Activated B cell treated with CpG ODN at 0.5 μM for 24 hours (primary cell): ENCODE results near the gene EDA. TPM values are rescaled to one million over a fixed set of nuclear protein-coding genes. Genes with fewer than 3 reads are reported as not detected.

Experiments used
- ATAC-seq: fragments of 200-7000 bp; cut with Tn5 transposase; one replicate; pipeline ENCODE4 v1.10.0; 2021; ENCODE audit warnings: low read depth, mild to moderate bottlenecking, moderate library complexity
- CTCF ChIA-PET: fragments of 350-600 bp; sonication (Branson Sonifier 250); formaldehyde crosslinking; loops from one replicate; lab custom pipeline; 2021; ENCODE audit warnings: antibody characterized with exemption; lab: Charles Lee
- POLR2A ChIA-PET: fragments of 350-600 bp; sonication (Branson Sonifier 250); formaldehyde crosslinking; loops from one replicate; lab custom pipeline; 2021; ENCODE audit warnings: antibody characterized with exemption; lab: Charles Lee
- DNase-seq: peaks from one replicate; pipeline ENCODE4 v3.0.0; 2022
- H3K27ac Mint-ChIP-seq: one replicate; pipeline ENCODE4 v1.8.0; 2020; ENCODE audit warnings: mixed read lengths
- H3K27me3 Mint-ChIP-seq: one replicate; pipeline ENCODE4 v1.8.0; 2021; ENCODE audit warnings: mixed read lengths
- H3K36me3 Mint-ChIP-seq: one replicate; pipeline ENCODE4 v1.8.0; 2021; ENCODE audit warnings: low read depth, mixed read lengths
- H3K4me1 Mint-ChIP-seq: one replicate; pipeline ENCODE4 v1.8.0; 2021; ENCODE audit warnings: mixed read lengths
- H3K4me3 Mint-ChIP-seq: one replicate; pipeline ENCODE4 v1.8.0; 2020; ENCODE audit warnings: mild to moderate bottlenecking, mixed read lengths
- H3K9me3 Mint-ChIP-seq: one replicate; pipeline ENCODE4 v1.8.0; 2020; ENCODE audit warnings: mixed read lengths
- intact Hi-C: fragments of 100-400 bp; cut with micrococcal nuclease; formaldehyde crosslinking; loops from one replicate; pipeline ENCODE4 v1.15.1; 2024
- total RNA-seq: library from RNA; stranded (reverse); gene quantifications from 2 replicates; pipeline ENCODE4 v1.2.3, GENCODE V29; 2022
- TF ChIP-seq, protein P1 (sequence below): fragments of 200-600 bp; IDR thresholded peaks from one replicate; pipeline ENCODE4 v1.8.0; 2022; ENCODE audit warnings: antibody characterized with exemption, mild to moderate bottlenecking

The EDA gene
- total RNA-seq, 1 donor from 2014 or later, result not detected

DNA sequence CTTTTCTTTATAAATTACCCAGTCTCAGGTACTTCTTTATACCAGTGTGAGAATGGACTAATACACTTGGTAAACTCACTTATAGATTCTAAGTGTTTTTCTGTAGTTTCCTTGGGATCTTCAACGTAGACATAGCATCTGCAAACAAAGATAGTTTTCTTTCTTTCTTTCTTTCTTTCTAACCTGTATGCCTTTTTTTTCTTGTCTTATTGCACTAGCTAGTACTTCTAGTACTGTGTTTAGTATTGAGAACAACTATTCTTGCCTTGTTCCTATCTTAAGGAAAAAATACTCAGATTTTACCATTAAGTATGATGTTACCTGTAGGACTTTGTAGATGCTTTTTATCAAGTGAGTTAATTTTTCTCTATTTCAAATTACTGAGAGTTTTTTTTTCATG, 102.2 kb downstream of the EDA start:
- Mint-ChIP-seq H3K4me3 (no peak overlapping the region), H3K36me3 (no peaks in the 10 kb centered on the region), H3K27me3 (no peaks in the 10 kb centered on the region), H3K27ac (no peak overlapping the region), H3K9me3 (peaks cover 11% of the 10 kb centered on the region), H3K4me1 (no peaks in the 10 kb centered on the region)
- CTCF ChIA-PET, result no interaction called here
- DNase-seq (no peak), ATAC-seq (no peak)
- intact Hi-C loops, result no loop called here
- TF ChIP-seq, protein P1, sequence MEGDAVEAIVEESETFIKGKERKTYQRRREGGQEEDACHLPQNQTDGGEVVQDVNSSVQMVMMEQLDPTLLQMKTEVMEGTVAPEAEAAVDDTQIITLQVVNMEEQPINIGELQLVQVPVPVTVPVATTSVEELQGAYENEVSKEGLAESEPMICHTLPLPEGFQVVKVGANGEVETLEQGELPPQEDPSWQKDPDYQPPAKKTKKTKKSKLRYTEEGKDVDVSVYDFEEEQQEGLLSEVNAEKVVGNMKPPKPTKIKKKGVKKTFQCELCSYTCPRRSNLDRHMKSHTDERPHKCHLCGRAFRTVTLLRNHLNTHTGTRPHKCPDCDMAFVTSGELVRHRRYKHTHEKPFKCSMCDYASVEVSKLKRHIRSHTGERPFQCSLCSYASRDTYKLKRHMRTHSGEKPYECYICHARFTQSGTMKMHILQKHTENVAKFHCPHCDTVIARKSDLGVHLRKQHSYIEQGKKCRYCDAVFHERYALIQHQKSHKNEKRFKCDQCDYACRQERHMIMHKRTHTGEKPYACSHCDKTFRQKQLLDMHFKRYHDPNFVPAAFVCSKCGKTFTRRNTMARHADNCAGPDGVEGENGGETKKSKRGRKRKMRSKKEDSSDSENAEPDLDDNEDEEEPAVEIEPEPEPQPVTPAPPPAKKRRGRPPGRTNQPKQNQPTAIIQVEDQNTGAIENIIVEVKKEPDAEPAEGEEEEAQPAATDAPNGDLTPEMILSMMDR, result no peak
- POLR2A ChIA-PET, result no interaction called here

DNA sequence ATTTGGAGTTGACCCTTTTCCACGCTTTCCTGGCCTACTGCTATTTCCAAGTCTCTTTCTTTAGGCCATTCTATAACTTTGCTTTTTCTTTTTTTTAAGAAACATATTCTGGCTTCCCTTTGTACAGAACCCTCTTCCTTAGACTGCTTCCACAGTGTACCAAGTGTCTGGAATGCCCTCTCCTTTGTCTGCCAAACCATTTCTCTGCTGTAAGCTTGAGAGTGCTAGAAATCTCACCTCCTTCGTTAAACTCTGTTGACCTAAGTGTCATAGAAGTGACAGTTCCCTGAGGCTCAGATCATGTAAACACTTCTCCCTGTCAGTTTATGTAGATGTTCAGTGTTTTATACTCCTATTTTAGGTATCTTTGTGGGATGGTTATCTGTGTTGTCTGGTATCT, 108.4 kb downstream of the EDA start:
- H3K9me3 Mint-ChIP-seq, result peaks cover 5% of the 10 kb centered on the region
- no peaks in the 10 kb centered on the region for H3K4me1 Mint-ChIP-seq
- TF ChIP-seq, protein P1, result no peak
- no peak for DNase-seq
- no peak for ATAC-seq
- no peaks in the 10 kb centered on the region for H3K36me3 Mint-ChIP-seq
- ChIA-PET POLR2A (no interaction called here), CTCF (no interaction called here)
- H3K4me3 Mint-ChIP-seq, result no peak overlapping the region
- H3K27ac Mint-ChIP-seq, result no peak overlapping the region
- H3K27me3 Mint-ChIP-seq, result no peaks in the 10 kb centered on the region
- intact Hi-C loops, result no loop called here

DNA sequence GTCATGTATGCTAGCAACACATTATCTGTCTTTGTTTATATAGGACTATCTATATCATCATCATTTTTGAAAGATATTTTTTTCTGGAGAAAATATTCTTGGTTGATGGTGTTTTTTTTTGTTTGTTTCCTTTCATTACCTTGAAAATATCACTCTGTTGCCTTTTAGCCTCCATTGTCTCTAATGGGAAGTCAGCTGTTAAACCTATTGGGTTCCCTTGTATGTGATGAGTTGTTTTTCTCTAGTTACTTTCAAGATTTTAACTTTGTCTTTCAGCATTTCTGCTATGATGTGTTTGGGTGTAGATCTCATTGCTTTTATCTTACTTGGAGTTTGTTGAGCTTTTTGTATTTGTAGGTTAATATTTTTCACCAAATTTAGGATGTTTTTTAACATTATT, 124.4 kb downstream of the EDA start:
- CTCF ChIA-PET, result no interaction called here
- intact Hi-C loops, result no loop called here
- TF ChIP-seq, protein P1, result no peak
- peaks cover 8% of the 10 kb centered on the region for H3K9me3 Mint-ChIP-seq
- H3K4me3 Mint-ChIP-seq, result no peak overlapping the region
- no peaks in the 10 kb centered on the region for H3K4me1 Mint-ChIP-seq
- no peaks in the 10 kb centered on the region for H3K36me3 Mint-ChIP-seq
- H3K27ac Mint-ChIP-seq, result no peak overlapping the region
- H3K27me3 Mint-ChIP-seq, result no peaks in the 10 kb centered on the region
- ATAC-seq (no peak), DNase-seq (no peak)
- POLR2A ChIA-PET, result no interaction called here

DNA sequence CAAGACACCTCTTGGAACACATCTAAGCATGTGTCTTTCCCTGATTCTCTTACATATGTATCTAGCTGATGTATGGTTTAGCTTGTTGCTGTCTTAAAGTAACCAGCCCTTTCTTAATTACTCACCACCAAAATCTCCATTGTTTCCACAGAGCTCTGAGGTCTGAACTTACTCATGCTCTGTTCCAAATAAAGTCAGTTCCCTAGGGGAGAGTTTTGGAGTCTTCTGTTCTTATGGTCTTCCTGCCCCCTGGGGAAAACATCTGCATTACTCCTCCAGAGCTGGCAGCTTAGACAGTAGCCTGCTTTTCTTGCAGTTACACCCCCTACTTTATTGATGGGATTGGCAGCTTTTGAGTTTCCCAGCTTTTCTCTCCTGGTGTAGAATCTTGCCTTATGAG, 125.8 kb downstream of the EDA start:
- CTCF ChIA-PET, result no interaction called here
- intact Hi-C loops, result no loop called here
- H3K9me3 Mint-ChIP-seq, result peaks cover 8% of the 10 kb centered on the region
- TF ChIP-seq, protein P1, result no peak
- H3K36me3 Mint-ChIP-seq, result no peaks in the 10 kb centered on the region
- ATAC-seq (no peak), DNase-seq (no peak)
- POLR2A ChIA-PET, result no interaction called here
- H3K4me3 Mint-ChIP-seq, result no peak overlapping the region
- H3K27ac Mint-ChIP-seq, result no peak overlapping the region
- no peaks in the 10 kb centered on the region for H3K4me1 Mint-ChIP-seq
- no peaks in the 10 kb centered on the region for H3K27me3 Mint-ChIP-seq

DNA sequence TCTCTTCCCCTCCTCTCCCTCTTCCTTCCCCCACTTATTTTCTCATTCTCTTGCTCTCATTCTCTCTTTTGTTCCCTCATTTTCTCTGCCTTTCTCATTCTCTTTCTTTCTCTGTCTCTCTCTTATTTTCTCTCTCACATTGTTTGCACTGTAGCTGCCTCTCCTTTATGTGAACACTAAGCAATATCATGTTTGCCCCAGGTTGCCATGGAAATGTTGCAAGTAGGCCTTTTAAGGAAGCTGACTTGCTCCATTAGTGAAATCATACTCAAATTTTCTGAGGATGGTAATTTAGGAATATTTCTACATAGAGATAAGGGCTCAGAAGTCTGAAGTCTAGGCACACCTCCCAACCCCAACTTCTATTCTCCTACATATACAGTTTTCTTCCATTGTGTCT, 130.1 kb downstream of the EDA start:
- Mint-ChIP-seq H3K27ac (no peak overlapping the region), H3K4me1 (no peaks in the 10 kb centered on the region), H3K9me3 (no peaks in the 10 kb centered on the region), H3K36me3 (no peaks in the 10 kb centered on the region), H3K4me3 (no peak overlapping the region), H3K27me3 (no peaks in the 10 kb centered on the region)
- intact Hi-C loops, result no loop called here
- ChIA-PET POLR2A (no interaction called here), CTCF (no interaction called here)
- ATAC-seq, result no peak
- DNase-seq, result no peak
- TF ChIP-seq, protein P1, result no peak
